HEK293T (cell line): ENCODE measurements around the gene EXD3.

Experiments
- ARNT ChIP-seq: fragments of 450-650 bp; IDR thresholded peaks from 2 replicates; pipeline ENCODE4 v1.6.1; 2017; ENCODE audit warnings: mild to moderate bottlenecking
- BHLHE40 ChIP-seq: fragments of 450-650 bp; IDR thresholded peaks from 2 replicates; pipeline ENCODE4 v1.6.1; 2016; ENCODE audit warnings: mild to moderate bottlenecking, moderate library complexity, borderline replicate concordance
- CTBP1 ChIP-seq: fragments of 450-650 bp; IDR thresholded peaks from 2 replicates; pipeline ENCODE4 v1.6.1; 2016; ENCODE audit warnings: borderline replicate concordance
- ELF4 ChIP-seq: fragments of 450-650 bp; IDR thresholded peaks from 2 replicates; pipeline ENCODE4 v1.6.1; 2017; ENCODE audit warnings: antibody characterized with exemption
- FOXA1 ChIP-seq: fragments of 450-650 bp; IDR thresholded peaks from 2 replicates; pipeline ENCODE4 v1.6.1; 2016; ENCODE audit warnings: mild to moderate bottlenecking
- FOXM1 ChIP-seq: fragments of 450-650 bp; IDR thresholded peaks from 2 replicates; pipeline ENCODE4 v1.6.1; 2017; ENCODE audit warnings: mild to moderate bottlenecking, borderline replicate concordance
- HDGF ChIP-seq: fragments of 450-650 bp; IDR thresholded peaks from 2 replicates; pipeline ENCODE4 v1.6.1; 2017; ENCODE audit warnings: antibody characterized with exemption, borderline replicate concordance
- L3MBTL2 ChIP-seq: fragments of 450-650 bp; conservative IDR thresholded peaks from 2 replicates; pipeline ENCODE4 v1.6.1; 2016; ENCODE audit warnings: mild to moderate bottlenecking
- LEF1 ChIP-seq: fragments of 450-650 bp; IDR thresholded peaks from 2 replicates; pipeline ENCODE4 v1.6.1; 2017; ENCODE audit warnings: mild to moderate bottlenecking, borderline replicate concordance
- NFRKB ChIP-seq: fragments of 450-650 bp; IDR thresholded peaks from 2 replicates; pipeline ENCODE4 v1.6.1; 2016; ENCODE audit warnings: mild to moderate bottlenecking, moderate library complexity
- SP1 ChIP-seq: fragments of 450-650 bp; IDR thresholded peaks from 2 replicates; pipeline ENCODE4 v1.6.1; 2017
- SUZ12 ChIP-seq: fragments of 450-650 bp; IDR thresholded peaks from 2 replicates; pipeline ENCODE4 v1.6.1; 2016; ENCODE audit warnings: mild to moderate bottlenecking
- TARDBP ChIP-seq: fragments of 450-650 bp; IDR thresholded peaks from 2 replicates; pipeline ENCODE4 v1.6.1; 2016

- TF ChIP-seq TARDBP (no peak), CTBP1 (no peak), ARNT (no peak), HDGF (no peak), SUZ12 (no peak), LEF1 (no peak), NFRKB (no peak), SP1 (no peak), FOXM1 (no peak), BHLHE40 (no peak), FOXA1 (no peak), ELF4 (no peak), L3MBTL2 (no peak)
Measured at GRCh38 chr9:137453643-137454081, 30.7 kb upstream of the EXD3 start.
